GM18951 (cell line): Measurements from ENCODE around the gene DPYSL4.

Experiments
- POLR2A ChIP-seq: IDR thresholded peaks from 4 replicates; pipeline ENCODE4 v1.6.1; 2011; ENCODE audit warnings: mild to moderate bottlenecking; ENCODE audit not compliant: insufficient read length, insufficient read depth; ENCODE audit errors: extremely low read depth
- in situ Hi-C: fragments of 300-500 bp; cut with MboI; formaldehyde crosslinking; loops from one replicate; pipeline ENCODE4 v1.12.0; 2022; ENCODE audit warnings: low sequenced_read_pairs, mixed read lengths, inconsistent platforms; ENCODE audit not compliant: unreplicated experiment

Gene DPYSL4

GRCh38 chr10:132192076-132192975 lies 5.6 kb downstream of the DPYSL4 start:
- no peak for TF ChIP-seq POLR2A
- in situ Hi-C loops, result no loop called here

GRCh38 chr10:132192991-132193665 lies 6.4 kb downstream of the DPYSL4 start:
- in situ Hi-C loops, result no loop called here

GRCh38 chr10:132193907-132194552 lies 7.3 kb downstream of the DPYSL4 start:
- in situ Hi-C loops, result no loop called here
- TF ChIP-seq POLR2A, result no peak

More at GRCh38 chr10:132192991-132193665, 6.4 kb downstream of the DPYSL4 start:
- no peak for TF ChIP-seq POLR2A

GRCh38 chr10:132194726-132195125 lies 8.0 kb downstream of the DPYSL4 start:
- in situ Hi-C loops, result no loop called here
- TF ChIP-seq POLR2A, result no peak

- TF ChIP-seq POLR2A, result no peak
- in situ Hi-C loops, result no loop called here
These were observed 8.8 kb downstream of the DPYSL4 start for GRCh38 chr10:132195366-132196075.

GRCh38 chr10:132196178-132197113 lies 9.7 kb downstream of the DPYSL4 start:
- TF ChIP-seq POLR2A, result no peak
- in situ Hi-C loops, result no loop called here

- in situ Hi-C loops, result no loop called here
- TF ChIP-seq POLR2A, result no peak
These were observed 10.7 kb downstream of the DPYSL4 start for GRCh38 chr10:132197271-132198067.

GRCh38 chr10:132198068-132198370 lies 11.3 kb downstream of the DPYSL4 start:
- no peak for TF ChIP-seq POLR2A
- in situ Hi-C loops, result no loop called here

- in situ Hi-C loops, result no loop called here
- TF ChIP-seq POLR2A, result no peak
These were observed 11.8 kb downstream of the DPYSL4 start for GRCh38 chr10:132198381-132199181.

- in situ Hi-C loops, result no loop called here
- TF ChIP-seq POLR2A, result no peak
These were observed 12.6 kb downstream of the DPYSL4 start for GRCh38 chr10:132199268-132199853.

- in situ Hi-C loops, result no loop called here
- no peak for TF ChIP-seq POLR2A
These were observed 13.1 kb downstream of the DPYSL4 start for GRCh38 chr10:132199854-132200311.
